GM12874 (cell line): ENCODE data around the gene TM7SF3.

Experiments
- CTCF ChIP-seq: IDR thresholded peaks from 2 replicates; pipeline ENCODE4 v1.5.1; 2011; ENCODE audit warnings: low read depth, mild to moderate bottlenecking, control low read depth, low read length, moderate library complexity; ENCODE audit not compliant: insufficient read depth

Gene TM7SF3

GRCh38 chr12:26987634-26988424 is 26.4 kb downstream of the TM7SF3 start:
- no peak for TF ChIP-seq CTCF

GRCh38 chr12:26982866-26983265 is 31.3 kb downstream of the TM7SF3 start:
- TF ChIP-seq CTCF: no peak

- no peak for TF ChIP-seq CTCF
Measured at GRCh38 chr12:26979733-26980132, 34.5 kb downstream of the TM7SF3 start.

- no peak for TF ChIP-seq CTCF
Measured at GRCh38 chr12:26978801-26979200, 35.4 kb downstream of the TM7SF3 start.

- TF ChIP-seq CTCF: no peak
Measured at GRCh38 chr12:26976687-26977086, 37.5 kb downstream of the TM7SF3 start.

GRCh38 chr12:26971963-26972362 is 42.2 kb downstream of the TM7SF3 start:
- no peak for TF ChIP-seq CTCF

GRCh38 chr12:26970136-26970535 is 44.0 kb downstream of the TM7SF3 start:
- TF ChIP-seq CTCF: no peak
